CD4-positive, alpha-beta T cell treated with Interferon alpha-2 for 1 hour (primary cell): ENCODE measurements around the gene NUDT9.
"Not testable (repeated sequence)": the region's sequence is repeated elsewhere in the genome, so short reads cannot be mapped to it uniquely, and the experiment has no call there.

Experiments used
- DNase-seq, 2 donors: peaks; one replicate each; pipeline ENCODE4 v3.0.0-alpha.2; 2020 to 2022

NUDT9 gene

DNA sequence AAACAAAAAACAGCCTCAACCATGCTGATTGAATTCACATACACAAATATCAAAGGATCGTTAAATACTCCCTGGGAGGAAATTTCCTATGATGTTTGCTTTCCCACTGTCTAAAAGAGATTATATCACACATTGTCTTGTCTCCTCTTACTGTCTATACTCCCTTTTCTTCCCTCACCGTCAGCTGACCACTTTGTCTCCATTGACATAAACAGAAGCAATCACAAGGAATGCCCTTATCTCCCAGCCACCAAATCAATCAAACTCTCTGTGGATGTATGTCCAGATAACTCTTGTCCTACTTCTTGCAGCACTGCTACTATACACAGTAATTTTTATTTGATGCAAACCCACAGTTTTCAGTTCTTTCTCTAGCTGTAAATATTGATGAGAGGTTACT lies 12.2 kb upstream of the NUDT9 start:
- no peak for DNase-seq

DNA sequence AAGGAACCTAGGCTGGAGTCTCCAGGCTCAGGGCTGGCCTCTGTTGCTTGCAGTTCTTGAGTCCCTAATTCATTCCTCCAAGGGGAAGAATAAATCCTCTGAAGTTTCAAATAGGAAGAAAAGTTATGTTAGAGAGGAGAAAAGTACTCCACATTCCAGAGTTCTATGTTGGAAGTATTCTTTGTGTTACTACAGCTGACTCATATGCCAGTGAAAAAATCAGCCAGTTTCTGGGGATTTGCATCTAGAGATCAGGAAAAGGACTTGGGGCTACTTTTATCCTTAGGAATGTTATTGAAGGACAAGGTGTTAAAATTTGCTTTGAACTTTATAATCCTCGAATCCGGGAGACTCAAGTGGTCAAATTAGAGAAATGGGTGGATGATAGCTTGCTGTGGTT lies 11.7 kb upstream of the NUDT9 start:
- no peak for DNase-seq

DNA sequence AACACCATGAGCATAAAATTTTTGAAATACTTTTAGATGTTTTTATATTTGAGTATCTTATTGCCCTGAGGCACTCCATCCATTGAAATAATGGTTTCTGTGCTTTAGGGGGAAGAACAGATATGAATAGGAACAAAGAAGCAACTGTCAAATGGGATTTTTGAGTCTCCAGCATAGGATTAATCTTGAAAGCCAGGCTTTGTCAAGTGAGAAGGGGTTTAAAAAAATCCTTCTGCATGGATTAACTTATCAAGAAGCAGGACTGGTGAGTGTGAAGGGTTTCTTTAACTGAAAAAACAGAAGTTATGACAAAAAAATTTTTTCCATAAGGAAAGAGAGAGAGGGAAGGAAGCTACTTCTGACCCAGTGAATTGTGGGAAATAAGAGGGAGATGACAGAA lies 7.6 kb upstream of the NUDT9 start:
- DNase-seq = no peak

DNA sequence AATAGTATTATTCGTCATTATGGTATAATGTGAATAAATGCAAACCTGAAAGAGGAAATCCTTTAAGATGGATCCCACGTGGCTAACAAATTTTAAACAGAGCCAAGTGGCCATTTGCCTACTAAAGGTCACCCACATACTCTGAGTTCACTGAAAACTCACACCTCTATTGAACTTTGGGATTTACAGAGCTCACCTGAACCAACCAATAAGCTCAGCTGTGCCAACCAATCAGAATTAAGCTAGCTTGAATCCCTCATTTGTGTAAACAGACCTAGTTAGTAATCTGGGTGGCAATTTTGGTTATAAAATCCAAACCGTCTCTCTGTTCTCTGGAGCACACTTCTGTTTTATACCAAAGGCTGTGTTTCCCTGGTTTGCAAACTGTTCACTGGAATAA lies 5.4 kb upstream of the NUDT9 start:
- no peak for DNase-seq

DNA sequence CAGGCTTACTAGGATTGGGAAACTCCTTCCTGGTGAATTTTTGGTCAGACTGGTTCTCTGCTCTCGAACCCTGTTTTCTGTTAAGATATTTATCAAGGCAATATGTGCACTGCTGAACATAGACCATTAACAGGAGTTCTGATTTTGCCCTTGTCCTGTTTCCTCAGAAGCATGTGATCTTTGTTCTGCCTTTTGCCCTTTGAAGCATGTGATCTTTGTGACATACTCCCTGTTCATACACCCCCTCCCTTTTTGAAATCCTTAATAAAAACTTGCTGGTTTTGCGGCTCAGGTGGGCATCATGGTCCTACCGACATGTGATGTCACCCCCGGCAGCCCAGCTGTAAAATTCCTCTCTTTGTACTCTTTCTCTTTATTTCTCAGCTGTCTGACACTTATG lies 4.0 kb upstream of the NUDT9 start:
- DNase-seq = not testable (repeated sequence)

DNA sequence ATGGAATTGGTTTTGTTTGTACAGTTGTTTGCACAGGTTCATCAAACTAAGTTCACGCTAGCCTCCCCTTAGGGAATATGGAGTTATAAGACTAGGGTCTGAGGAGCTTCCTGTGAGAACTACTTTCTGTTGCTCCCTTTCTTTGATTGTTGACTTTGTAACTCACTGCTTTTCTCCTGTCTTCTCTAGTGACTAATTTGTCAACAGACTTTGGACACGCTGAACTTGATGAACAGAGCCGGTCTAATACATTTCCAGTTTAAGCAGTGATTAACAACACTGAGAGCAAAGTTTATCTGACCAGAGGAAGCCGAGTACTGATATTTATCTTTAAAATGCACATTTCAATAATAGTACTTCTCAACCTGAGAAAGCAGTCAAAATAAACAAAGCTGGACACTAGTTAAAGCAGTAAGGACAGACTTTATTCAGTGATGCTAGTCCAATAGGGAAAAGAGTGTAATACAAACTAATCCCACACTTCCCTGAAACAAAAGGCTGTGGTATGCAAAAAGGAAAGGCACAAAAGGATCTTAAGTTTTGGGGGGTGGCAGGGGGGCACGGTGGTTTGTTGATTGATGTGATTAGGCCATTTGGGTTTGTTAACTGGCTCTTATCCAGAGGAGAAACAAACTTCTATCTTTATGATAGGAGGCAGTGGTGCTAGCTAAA lies 2.7 kb upstream of the NUDT9 start:
- DNase-seq = no peak

DNA sequence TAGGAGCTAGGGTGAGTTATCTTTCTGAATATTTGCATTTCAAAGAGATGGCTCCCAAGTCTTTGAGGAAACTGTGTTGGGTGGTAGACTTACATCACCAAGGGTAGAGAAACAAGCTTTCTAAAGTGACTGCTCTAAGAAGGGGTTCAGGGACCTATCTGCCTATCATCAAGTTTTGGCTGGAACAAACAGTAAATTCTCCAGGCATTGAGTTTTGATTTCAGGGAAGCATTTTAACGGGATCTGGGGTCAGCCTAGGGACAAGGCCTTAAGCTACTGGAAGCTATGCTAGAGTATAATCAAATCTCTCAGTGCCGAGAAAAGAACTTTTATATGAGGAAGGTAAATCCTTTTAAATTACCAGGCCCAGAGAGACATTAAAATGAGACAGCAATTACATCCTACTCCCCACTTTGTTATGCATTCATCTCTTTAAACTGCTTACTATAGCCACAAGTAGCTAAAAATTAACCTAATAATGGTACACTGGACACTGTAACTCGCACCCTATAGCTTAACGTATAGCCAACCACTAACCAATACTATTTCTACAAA lies 2.0 kb upstream of the NUDT9 start:
- DNase-seq = no peak

DNA sequence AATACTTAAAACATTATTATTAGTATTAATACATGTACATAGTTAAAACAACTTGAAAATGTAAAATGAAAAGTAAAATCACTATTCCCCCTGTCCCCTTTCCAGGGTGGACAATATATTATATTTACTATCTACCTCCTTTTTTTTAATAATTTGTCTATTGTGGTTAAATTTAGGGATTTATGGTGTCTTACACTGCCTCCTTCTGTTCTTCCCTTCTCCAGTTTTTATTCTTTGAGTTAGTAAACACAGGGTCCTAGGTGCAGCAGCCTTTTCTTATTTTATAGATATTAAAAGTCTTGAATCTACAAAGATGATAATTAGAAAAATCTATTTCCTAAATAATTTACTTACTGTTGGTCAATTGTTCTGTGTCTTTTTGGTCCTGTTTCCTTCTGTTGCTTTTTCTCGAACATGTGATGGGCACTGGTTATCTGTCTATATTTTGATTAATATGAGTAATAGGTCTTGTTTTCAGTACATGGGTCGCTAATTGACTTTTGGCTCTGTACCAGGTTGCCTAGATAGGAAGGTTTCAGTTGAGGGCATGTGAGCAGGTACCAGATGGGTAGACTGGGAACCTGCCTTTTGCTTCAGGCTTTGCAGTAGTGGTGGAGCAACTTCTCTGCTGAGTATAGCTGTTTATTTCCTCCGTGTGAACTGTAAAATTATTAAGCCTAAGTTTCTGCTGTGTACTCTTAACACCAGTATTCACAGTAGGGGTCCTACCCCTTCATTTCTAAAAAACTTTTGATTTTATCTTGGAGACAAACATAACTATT lies 1.1 kb downstream of the NUDT9 start:
- DNase-seq = no peak

DNA sequence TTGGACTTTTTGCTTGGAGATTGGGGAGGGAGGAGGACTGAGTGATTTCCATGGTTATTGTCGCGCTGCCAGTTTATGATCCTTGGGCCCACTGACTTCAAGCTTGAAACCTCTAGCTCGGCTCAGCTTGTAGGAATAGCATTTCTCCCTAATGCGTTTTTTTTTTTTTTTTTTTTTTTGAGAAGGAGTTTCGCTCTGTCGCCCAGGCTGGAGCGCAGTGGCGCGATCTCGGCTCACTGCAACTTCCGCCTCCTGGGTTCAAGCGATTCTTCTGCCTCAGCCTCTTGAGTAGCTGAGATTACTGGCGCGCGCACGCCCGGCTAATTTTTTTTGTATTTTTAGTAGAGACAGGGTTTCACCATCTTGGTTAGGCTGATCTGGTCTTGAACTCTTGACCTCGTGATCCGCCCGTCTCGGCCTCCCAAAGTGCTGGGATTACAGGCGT lies 1.7 kb downstream of the NUDT9 start:
- DNase-seq = not testable (repeated sequence)

DNA sequence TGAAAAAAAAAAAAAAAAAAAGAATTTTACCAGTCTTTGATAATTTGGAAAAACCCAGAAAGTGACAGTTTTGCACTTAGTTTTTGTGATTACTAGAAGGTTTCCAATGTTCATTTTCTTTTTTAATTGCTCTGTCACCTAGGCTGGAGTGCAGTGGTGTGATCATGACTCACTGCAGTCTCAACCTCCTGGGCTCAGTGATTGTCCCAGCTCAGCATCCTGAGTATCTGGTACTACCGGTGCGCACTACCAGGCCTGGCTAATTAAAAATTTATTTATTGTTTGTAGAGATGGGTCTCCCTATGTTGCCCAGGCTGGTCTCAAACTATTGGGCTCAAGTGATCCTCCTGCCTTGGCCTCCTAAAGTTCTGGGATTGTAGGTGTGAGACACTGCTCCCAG lies 3.3 kb downstream of the NUDT9 start:
- DNase-seq = no peak

DNA sequence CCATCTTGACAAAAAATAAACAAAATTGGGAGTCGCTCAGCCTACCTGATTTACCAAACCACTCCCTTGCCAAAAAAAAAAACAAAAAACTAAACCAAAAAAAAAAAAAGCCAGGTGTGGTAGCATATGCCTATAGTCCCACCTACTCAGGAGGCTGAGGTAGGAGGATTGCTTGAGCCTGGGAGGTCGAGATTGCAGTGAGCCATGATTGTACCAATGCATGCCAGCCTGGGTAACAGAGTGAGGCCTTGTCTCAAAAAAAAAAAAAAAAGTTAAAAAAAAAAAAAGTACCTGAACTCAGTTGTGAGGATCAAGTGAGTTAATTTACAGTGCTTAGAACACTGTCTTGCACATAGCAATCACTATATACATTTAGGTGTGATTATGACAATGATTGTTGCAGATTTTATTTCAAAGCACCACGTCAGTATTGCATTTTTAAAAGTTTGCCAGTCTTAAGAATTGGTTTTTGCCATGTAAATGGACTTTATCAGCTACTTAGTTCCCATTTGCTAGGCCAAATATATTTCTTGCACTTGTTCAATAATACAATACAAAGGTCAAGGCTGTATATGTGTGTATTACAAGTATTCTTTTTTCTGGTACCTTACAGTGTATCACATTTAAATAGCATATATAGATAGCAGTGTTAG lies 4.6 kb downstream of the NUDT9 start:
- no peak for DNase-seq

DNA sequence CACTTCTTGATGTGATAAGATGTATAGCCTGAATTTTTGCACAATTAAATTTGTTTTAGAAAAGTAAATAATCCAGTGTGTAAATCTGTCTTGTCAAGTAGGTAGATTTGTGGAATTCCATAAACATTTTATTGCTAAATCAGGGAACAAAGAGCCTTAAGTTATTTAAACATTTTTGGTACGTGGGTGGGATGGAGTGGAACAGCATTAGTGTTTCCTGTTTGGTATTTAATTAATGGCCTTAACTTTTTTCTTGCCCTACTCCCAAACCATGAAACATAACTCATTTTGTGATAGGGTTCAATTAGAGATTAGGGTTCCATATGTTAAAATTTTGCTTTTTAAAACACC lies 5.1 kb downstream of the NUDT9 start:
- DNase-seq = no peak

DNA sequence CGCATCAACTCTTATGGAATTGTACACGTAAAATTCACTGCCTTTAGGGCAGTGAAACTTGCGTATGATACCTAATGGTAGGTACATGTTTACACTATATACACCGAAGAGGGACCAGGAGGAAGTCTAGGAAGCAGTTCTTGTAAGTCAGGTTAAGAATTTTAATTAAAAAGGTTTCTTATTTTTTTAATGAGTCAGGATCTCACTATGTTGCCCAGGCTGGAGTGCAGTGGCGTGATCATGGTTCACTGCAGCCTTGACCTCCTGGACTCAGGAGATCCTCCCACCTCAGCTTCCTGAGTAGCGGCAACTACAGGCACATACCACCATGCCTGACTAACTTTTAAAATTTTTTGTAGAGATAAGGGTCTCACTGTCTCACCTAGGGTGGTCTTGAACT lies 6.6 kb downstream of the NUDT9 start:
- no peak for DNase-seq

DNA sequence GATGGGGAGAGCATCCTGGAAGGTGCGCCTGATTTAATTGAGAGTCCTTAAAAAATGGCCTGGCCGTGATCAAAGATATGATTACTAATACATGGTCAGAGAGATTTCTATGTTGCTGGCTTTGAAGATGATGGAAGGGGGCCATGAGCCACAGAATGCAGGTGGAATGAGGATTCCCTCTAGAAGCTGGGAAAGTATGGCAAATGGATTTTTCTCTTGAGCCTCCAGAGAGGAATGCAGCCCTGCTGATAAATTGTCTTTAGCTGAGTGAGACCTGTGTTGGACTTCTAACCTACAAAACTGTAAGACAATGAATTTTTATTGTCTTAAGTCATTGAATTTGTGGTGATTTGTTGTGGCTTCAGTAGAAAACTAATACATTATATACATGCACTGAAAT lies 7.7 kb downstream of the NUDT9 start:
- DNase-seq = no peak

DNA sequence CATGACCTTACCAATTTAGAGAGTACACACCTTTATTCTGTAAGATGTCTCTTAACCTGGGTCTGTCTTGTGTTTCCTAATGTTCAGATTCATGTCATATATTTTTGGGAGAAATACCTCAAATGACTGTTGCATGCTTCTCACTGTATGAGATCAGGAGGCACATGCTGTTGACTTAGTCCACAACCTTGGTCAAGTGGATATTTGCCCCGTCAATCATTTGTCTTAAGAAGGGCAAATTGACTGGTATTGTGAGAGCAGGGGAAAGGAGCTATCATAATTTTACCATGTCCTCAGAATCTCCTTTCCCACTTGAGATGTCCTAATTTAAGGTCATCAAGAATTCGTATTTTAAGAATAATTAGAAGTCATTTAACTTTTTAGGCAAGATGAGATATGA lies 11.0 kb downstream of the NUDT9 start:
- no peak for DNase-seq

DNA sequence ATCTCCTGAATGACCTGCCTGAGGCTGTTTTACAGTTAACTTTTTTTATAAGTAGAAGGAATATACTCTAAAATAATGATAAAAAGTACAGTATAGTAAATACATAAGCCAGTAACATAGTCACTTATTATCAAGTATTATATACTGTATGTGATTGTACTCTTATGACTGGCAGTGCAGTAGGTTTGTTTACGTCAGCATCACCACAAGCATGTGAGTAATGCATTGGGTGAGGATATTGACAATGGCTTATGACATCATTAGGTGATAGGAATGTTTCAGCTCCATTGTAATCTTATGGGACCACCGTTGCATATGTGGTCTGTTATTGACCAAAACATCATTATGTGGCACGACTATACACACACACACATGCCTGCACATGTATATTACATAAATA lies 20.5 kb downstream of the NUDT9 start:
- DNase-seq = no peak

DNA sequence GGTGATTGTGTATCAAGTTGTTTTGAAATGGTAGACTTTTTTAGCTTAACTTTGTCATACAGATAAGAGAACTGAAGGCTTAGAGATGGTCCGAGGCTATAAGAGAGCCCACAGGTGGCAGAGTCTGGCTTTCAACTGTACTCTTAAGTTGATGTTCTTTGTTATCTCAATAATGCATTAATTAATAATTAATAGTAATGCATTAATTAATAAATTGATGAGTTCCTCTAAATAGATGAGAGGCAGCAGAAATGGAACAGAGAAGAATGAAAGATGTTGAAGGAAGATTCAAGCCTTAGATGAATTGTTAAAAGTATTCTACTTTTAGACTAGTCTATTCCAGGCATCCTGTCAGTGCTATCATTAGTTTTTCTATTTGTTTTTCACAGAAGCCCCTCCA lies 22.4 kb downstream of the NUDT9 start:
- DNase-seq = no peak

DNA sequence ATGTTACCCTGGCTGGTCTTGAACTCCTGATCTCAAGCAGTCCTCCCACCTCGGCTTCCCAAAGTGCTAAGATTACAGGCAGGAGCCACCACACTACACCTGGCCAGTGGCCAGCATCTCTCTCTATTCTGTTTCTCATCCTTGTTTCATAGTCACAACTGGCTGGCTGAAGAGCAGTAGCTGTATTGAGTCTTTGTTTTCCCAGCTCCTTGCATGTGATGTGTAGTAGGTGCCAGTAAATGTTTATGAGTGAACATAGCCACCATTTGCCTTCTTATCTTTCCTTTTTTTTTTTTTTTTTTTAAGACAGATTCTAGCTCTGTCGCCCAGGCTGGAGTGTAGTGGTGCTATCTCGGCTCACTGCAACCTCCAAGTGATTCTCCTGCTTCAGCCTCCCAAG lies 23.6 kb downstream of the NUDT9 start:
- no peak for DNase-seq

DNA sequence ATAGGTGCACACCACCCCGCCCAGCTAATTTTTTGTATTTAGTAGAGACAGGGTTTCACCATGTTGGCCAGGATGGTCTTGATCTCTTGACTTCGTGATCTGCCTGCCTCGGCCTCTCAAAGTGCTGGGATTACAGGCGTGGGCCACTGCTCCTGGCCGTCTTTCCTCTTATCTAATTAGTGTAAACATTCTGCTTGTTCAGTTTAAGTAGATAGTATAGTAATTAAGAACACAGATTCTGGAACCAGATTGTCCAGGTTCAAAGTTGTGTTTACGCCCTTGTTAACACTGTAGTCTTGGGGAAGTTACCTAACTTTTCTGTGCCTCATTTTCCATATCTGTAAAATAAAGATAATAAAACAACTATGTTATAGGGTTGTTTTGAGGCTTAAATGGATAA lies 24.0 kb downstream of the NUDT9 start:
- not testable (repeated sequence) for DNase-seq

DNA sequence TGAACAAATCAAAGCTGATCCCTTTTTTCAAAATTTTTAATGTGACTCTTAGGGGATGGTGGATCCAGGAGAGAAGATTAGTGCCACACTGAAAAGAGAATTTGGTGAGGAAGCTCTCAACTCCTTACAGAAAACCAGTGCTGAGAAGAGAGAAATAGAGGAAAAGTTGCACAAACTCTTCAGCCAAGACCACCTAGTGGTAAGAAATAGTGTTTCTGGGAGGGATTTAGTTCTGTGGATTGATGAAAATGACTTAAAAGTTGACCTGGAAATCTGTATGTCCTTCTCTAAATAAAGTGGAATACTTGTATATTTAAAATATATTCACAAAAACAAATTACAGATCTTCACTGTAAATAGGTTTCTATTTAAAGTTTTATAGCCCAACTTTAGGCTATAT lies 29.2 kb downstream of the NUDT9 start:
- no peak for DNase-seq

DNA sequence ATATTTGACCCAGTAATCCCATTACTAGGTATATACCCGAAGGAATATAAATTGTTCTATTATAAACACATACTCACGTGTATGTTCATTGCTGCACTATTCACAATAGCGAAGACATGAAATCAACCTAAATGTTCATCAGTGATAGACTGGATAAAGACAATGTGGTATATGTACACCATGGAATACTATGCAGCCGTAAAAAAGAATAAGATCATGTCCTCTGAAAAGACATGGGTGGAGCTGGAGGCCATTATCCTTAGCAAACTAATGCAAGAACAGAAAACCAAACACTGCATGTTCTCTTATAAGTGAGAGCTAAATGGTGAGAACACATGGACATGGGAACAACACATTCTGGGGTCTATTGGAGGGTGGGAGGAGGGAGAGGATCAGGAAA lies 36.5 kb downstream of the NUDT9 start:
- no peak for DNase-seq

DNA sequence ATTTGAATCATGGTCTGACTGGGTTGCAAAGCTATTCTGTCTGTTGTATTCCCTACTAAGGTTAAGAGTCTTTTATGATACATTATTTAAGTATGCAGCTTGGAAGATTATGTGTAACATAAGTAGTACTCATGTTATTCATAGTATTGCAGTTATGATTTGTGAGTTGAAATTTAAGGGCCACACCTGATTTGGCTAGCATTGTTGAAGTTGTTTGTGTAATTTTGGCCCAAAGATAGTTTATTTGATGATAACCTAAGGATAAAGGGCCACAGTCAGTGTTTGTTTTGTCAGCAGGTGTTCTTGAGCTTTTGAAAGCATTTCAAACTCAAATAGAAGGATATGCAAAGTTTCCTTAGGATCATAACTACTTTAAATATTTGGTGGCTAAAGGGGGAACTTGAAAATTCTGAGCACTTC lies 38.9 kb downstream of the NUDT9 start:
- DNase-seq = no peak

DNA sequence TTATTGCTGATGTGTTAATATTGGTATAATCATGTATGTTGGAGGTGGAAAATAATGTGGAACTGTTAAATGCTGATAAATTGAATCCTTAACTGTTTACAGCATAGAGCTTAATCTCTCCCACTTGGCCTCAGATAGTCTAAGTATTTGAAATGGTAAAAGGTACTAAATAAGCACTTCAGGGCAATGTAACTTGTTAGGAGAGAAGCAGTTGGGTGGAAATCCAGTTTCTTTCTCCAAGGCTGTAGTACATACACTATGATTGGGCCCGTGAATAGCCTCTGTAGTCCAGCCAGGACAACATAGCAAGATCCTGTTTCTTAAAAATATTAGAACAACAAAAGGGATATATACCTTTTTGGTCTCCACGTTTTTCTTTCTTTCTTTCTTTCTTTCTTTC lies 39.7 kb downstream of the NUDT9 start:
- DNase-seq = no peak
